SKM-1 (cell line): ENCODE data around the gene CXorf66.
"Not testable (repeated sequence)": the region's sequence is repeated elsewhere in the genome, so short reads cannot be mapped to it uniquely, and the experiment has no call there.

ENCODE experiments used
- DNase-seq: peaks from one replicate; lab custom pipeline; 2025; ENCODE audit not compliant: unreplicated experiment; lab: John Stamatoyannopoulos, UW

CXorf66 gene

DNA sequence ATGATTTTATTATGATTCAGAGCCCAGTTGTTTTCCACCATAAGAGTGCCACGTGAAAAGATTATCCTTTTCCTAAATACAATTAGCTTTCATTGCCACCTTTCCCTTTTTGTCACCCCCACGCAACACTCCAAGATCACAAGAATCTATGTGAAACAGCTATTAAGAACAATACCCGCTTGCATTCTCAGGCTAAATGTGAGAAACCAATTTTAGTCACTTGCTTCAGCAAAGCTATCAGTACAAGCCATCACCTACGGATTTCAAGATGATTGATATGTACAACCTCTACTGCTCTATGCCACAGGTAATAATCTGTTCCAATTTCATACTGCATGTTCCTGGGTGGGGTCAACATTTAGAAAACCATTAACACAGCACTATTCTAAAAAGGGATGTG lies 34.9 kb downstream of the CXorf66 start:
- DNase-seq, result no peak

DNA sequence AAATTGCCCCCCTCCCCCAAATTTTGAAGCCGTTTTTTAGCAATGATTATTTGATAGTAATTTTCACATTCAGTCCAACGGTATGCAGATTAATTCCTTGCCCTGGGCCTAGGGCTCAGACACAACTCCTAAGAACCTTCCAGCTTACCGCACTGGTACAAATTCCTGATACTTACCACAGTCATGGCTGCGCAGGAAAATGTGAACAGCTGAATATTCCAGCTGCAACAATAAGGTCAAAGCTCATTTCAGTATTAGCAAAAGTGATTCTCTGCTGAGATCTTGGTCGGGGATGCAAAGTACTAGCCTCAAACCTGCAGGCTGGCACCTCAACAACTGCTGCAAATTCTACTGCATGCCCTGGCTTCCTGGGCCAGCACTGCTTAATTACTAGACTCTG lies 35.4 kb downstream of the CXorf66 start:
- DNase-seq, result no peak

DNA sequence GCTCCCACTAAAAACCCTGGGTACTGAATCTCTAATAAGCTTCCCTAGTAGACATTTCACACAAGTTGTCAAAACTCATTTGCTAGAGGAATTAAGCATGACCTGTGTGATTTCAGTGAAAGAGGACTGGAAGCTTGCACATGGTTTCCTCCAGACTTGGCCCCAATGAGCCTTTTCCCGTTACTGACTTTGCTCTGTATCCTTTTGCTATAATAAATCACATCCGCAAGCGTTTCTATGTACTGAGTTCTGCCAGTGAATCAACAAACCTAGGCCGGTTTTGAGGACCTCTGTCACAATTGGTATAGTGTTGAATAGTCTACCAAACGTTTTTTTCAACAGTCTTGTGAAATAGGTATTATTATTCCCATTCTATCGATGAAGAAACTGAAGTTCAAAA lies 40.6 kb downstream of the CXorf66 start:
- no peak for DNase-seq

DNA sequence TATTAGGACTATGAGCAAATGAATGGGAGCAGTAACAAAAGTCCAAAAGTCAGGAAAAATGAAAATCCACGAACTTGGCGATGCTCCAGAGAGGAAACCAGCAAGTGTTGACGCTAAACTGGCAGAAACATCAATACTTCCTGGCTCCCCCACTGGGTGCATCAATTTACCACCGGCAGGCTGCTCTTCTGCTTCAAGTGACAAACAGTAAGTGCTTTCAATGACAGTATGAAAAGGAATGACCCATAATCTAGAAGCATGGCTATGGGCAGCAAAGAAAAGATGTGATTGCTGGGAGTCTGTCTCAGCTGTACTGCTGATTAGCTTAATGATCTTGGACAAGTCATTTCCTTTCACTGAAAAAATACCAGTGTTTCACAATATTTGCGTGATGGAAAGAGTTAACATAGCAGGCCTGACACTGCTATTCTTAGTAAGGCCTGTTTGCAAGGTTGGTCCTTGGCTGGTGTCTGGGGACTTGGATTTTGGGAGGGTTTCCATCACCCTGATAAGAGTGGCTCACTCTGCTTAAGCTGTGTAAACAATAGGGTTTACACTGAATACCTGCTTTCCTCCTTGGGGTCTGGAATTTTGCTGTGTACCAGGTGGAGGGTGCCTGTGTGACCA lies 41.1 kb downstream of the CXorf66 start:
- DNase-seq, result no peak

DNA sequence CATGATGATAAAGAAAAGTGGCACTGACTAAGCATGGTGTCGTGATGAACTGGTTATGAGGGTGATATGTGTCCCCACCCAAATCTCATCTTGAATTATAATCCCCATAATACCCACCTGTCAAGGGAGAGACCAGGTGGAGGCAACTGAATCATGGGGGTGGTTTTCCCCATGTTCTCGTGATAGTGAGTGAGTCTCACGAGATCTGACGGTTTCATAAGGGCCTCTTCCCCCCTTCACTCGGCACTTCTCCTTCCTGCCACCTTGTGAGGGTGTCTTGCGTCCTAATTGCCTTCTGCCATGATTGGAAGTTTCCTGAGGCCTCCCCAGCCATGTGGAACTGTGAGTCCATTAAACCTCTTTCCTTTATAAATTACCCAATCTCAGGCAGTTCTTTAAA lies 44.2 kb downstream of the CXorf66 start:
- not testable (repeated sequence) for DNase-seq

DNA sequence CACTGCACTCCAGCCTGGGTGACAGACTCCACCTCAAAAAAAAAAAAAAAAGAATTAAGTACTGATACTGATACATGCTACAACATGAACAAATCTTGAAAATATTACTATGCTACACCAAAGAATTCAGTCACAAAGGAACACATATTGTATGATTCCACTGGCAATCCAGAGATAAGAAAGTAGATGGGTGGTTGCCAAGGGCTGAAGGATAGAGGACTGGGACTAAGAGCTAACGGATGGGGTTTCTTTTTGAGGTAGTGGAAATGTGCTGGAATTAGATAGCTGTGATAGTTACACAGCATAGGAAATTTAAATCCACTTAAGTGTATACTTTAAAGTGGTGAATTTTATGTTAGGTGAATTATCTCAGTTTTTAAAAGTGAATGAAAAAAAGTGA lies 45.0 kb downstream of the CXorf66 start:
- DNase-seq, result no peak

DNA sequence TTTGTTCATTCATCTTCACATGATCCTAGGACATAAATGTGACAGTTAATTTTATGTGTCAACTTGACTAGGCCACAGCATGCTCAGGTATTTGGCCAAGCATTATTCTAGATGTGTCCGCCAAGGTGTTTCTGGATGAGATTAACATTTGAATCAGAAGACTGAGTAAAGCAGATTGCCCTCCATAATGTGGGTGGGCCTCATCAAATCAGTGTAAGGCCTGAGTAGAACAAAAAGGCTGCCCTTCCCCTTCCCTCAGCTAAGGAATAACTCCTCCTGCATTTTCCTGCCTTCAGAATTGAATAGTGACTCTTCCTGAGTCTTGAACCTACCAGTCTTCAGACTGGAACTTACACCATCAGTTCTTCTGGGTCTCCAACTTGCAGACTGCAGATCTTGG lies 50.9 kb downstream of the CXorf66 start:
- no peak for DNase-seq

DNA sequence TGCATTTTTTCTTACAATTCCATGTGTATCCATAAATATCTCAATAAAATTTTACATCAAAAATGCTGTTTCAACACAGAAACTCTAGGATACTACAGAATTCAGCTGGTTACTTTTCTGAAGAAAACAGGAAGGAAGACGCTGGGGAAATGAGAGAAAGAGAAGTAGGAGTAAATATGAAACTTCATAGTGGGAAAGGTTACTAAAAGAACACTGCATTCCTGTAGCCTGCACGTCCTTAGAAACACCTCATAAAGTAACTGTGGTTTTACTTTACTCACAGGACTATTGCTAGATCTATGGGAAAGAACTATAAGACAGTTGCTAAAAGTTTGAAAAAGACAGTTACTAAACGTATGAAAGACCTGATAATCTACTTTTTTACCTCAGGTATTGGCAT lies 55.6 kb downstream of the CXorf66 start:
- DNase-seq, result peak; percentile 1

DNA sequence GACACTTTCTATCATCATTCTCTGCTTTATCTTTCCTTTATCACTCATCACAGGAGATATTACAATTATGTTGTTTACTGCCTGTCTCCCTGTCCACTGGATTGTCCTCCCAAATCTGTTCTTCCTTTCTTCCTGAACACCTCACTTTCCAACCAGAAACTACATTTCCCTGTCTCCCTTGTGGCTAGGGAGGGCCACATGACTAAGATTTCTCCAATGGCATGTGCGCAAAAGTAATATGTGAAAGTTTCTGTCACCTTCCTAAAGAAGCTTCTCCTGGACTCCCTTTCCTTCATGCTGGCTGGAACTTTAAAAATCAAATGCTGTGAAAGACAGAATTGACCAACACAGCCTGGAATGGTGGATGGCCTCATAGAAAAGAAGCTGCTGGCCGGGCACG lies 58.2 kb downstream of the CXorf66 start:
- DNase-seq, result no peak

DNA sequence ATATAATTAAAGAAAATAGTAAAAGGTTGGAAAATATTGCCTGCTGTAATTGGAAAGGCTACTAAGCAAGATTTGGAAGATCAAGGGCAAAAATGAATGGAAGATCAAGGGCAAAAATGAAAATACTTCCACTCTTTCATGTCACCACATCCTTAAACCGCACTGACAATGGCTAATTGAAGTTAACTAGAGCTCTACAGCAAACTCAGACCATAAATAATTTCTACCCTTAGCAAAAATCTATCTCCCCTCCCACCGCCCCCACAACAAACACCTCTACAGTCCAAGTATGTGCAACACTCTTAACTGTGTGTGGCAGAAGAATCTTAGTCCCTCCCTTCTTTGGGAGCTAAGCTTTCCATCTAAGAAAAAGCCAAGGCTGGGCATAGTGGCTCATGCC lies 59.6 kb downstream of the CXorf66 start:
- DNase-seq, result no peak
